Gastrocnemius medialis (tissue), 4 donors: ENCODE data around the gene IRX3. TPM values are rescaled to one million over a fixed set of nuclear protein-coding genes. Genes with fewer than 3 reads are reported as not detected.

Experiments used
- ATAC-seq, 2 donors: fragments of 150-250 bp; one replicate each; pipeline ENCODE4 v1.9.1; 2016
- DNase-seq, 2 donors: peaks; one replicate each; pipeline ENCODE4 v3.0.0-alpha.2; 2019
- H3K27ac ChIP-seq, 4 donors: fragments of 200-600 bp; sonication (generic); 1 replicate in 1 of 4; 2 replicates in 3 of 4; pipeline ENCODE4 v1.5.1; 2016 to 2018; ENCODE audit warnings: mild to moderate bottlenecking in 2 of 4, moderate library complexity in 1 of 4
- H3K27me3 ChIP-seq, 3 donors: fragments of 200-600 bp; sonication (generic) in 2 of 3; 1 replicate in 1 of 3; 2 replicates in 2 of 3; pipeline versions ENCODE4 v1.5.1 to v1.6.0; 2016 to 2019; ENCODE audit warnings: mild to moderate bottlenecking in 1 of 3, moderate library complexity in 1 of 3
- H3K36me3 ChIP-seq, 2 donors: fragments of 200-600 bp; sonication (generic) in 1 of 2; one replicate each; pipeline ENCODE4 v1.5.1; 2017 to 2018
- H3K4me1 ChIP-seq, 2 donors: fragments of 200-600 bp; sonication (generic) in 1 of 2; one replicate each; pipeline ENCODE4 v1.5.1; 2016 to 2017; ENCODE audit warnings: mild to moderate bottlenecking in 2 of 2
- H3K4me3 ChIP-seq, 4 donors: fragments of 200-600 bp; sonication (generic) in 3 of 4; 1 replicate in 1 of 4; 2 replicates in 3 of 4; pipeline ENCODE4 v1.5.1; 2016 to 2019; ENCODE audit warnings: mild to moderate bottlenecking in 2 of 4
- H3K9me3 ChIP-seq, 3 donors: fragments of 200-600 bp; sonication (generic) in 2 of 3; 1 replicate in 1 of 3; 2 replicates in 2 of 3; pipeline ENCODE4 v1.5.1; 2016 to 2019
- POLR2A ChIP-seq, 2 donors: fragments of 450-650 bp; IDR thresholded peaks; one replicate each; pipeline ENCODE4 v1.6.1; 2017; ENCODE audit warnings: antibody characterized with exemption in 2 of 2, mild to moderate bottlenecking in 2 of 2, moderate library complexity in 2 of 2
- in situ Hi-C, 4 donors: fragments of 200-750 bp; cut with MboI; loops; one replicate each; pipeline versions ENCODE4 v1.15.0 to v1.8.0; 2017; ENCODE audit warnings: low sequenced_read_pairs in 4 of 4
- intact Hi-C: fragments of 100-400 bp; cut with DNase I; formaldehyde crosslinking; loops from one replicate; pipeline ENCODE4 v1.15.1; 2023; ENCODE audit warnings: low total_unique reads
- total RNA-seq, 4 donors: library from RNA; depleted of rRNA; stranded (reverse); fragments of >200 nt; gene quantifications; one replicate each; pipeline versions ENCODE4 v1.1.0 to v1.2.3, GENCODE V29; 2016
- TF ChIP-seq, protein P1 (sequence below), 5 experiments: fragments of 450-650 bp in 3 of 5; fragments of 200-600 bp in 2 of 5; sonication (generic) in 2 of 5; IDR thresholded peaks in 4 of 5; conservative IDR thresholded peaks in 1 of 5; 1 replicate in 4 of 5; 2 replicates in 1 of 5; pipeline ENCODE4 v1.5.1; 2016 to 2019; ENCODE audit warnings: antibody characterized with exemption in 5 of 5, mild to moderate bottlenecking in 3 of 5, moderate library complexity in 3 of 5

IRX3 gene
- total RNA-seq, 4 donors from 2014 or later: 3.5 to 40.6 (median 12.0) TPM

GRCh38 chr16:54288030-54288834 lies 1.6 kb upstream of the IRX3 start:
- DNase-seq (no peak), ATAC-seq (no peak)
- Histone ChIP-seq H3K36me3 (no peaks in the 10 kb centered on the region), H3K9me3 (no peaks in the 10 kb centered on the region), H3K27me3 (peaks cover 33 to 61% (median 58%) of the 10 kb centered on the region in 3 donors), H3K27ac (no peak overlapping the region), H3K4me1 (peaks cover 0 to 7% of the 10 kb centered on the region in 2 donors), H3K4me3 (no peak overlapping the region)
- intact Hi-C loops: loop anchor here (5.0 to 10.0 kb wide), 2 partner anchors 396 to 513 kb away; no protein-coding TSS in a partner anchor
- TF ChIP-seq, protein P1, sequence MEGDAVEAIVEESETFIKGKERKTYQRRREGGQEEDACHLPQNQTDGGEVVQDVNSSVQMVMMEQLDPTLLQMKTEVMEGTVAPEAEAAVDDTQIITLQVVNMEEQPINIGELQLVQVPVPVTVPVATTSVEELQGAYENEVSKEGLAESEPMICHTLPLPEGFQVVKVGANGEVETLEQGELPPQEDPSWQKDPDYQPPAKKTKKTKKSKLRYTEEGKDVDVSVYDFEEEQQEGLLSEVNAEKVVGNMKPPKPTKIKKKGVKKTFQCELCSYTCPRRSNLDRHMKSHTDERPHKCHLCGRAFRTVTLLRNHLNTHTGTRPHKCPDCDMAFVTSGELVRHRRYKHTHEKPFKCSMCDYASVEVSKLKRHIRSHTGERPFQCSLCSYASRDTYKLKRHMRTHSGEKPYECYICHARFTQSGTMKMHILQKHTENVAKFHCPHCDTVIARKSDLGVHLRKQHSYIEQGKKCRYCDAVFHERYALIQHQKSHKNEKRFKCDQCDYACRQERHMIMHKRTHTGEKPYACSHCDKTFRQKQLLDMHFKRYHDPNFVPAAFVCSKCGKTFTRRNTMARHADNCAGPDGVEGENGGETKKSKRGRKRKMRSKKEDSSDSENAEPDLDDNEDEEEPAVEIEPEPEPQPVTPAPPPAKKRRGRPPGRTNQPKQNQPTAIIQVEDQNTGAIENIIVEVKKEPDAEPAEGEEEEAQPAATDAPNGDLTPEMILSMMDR (IDR thresholded peaks at IDR 0.05 in 4 of 5, conservative IDR thresholded peaks at IDR 0.05 in 1 of 5): no peak
- TF ChIP-seq POLR2A (IDR thresholded peaks at IDR 0.05): no peak
- in situ Hi-C loops: loop anchor here in 2 of 4 donors (10.0 to 25.0 kb wide), 2 partner anchors 93 to 649 kb away; partner anchors contain the start of gene IRX5 (in 1 of the 2)

GRCh38 chr16:54287131-54288029 lies 793 bp upstream of the IRX3 start:
- in situ Hi-C loops: loop anchor here in 2 of 4 donors (10.0 to 25.0 kb wide), 2 partner anchors 93 to 650 kb away; partner anchors contain the start of gene IRX5 (in 1 of the 2)
- H3K4me3 ChIP-seq: peak overlapping the region; percentile 61 to 94 (median 64)
- intact Hi-C loops: loop anchor here (2.0 to 10.0 kb wide), 3 partner anchors 395 to 643 kb away; partner anchors contain the start of gene IRX5
- H3K36me3 ChIP-seq: no peaks in the 10 kb centered on the region
- H3K9me3 ChIP-seq: no peaks in the 10 kb centered on the region
- ATAC-seq: peak in 1 of 2 donors; percentile 18
- TF ChIP-seq, protein P1 (IDR thresholded peaks at IDR 0.05 in 4 of 5, conservative IDR thresholded peaks at IDR 0.05 in 1 of 5): no peak
- no peak for TF ChIP-seq POLR2A (IDR thresholded peaks at IDR 0.05)
- H3K27me3 ChIP-seq: peaks cover 35 to 68% (median 66%) of the 10 kb centered on the region in 3 donors
- DNase-seq: no peak
- peaks cover 0 to 7% of the 10 kb centered on the region in 2 donors for H3K4me1 ChIP-seq
- H3K27ac ChIP-seq: peak overlapping the region; percentile 35 to 76 (median 64)

GRCh38 chr16:54286090-54286365 lies 559 bp downstream of the IRX3 start:
- Histone ChIP-seq H3K27me3 (peaks cover 31 to 68% (median 62%) of the 10 kb centered on the region in 3 donors), H3K4me1 (peaks cover 0 to 7% of the 10 kb centered on the region in 2 donors), H3K27ac (peak overlapping the region; percentile 61 to 86 (median 82)), H3K36me3 (no peaks in the 10 kb centered on the region), H3K4me3 (peak overlapping the region; percentile 61 to 94 (median 64)), H3K9me3 (no peaks in the 10 kb centered on the region)
- in situ Hi-C loops (loop anchor here in 2 of 4 donors (10.0 to 25.0 kb wide), 2 partner anchors 91 to 651 kb away; partner anchors contain the start of gene IRX5 (in 1 of the 2)), intact Hi-C loops (loop anchor here (2.0 to 10.0 kb wide), 3 partner anchors 394 to 645 kb away; partner anchors contain the start of gene IRX5)
- DNase-seq: peak in 1 of 2 donors; percentile 39
- TF ChIP-seq, protein P1 (IDR thresholded peaks at IDR 0.05 in 4 of 5, conservative IDR thresholded peaks at IDR 0.05 in 1 of 5): no peak
- no peak for TF ChIP-seq POLR2A (IDR thresholded peaks at IDR 0.05)
- ATAC-seq: peak; percentile 12 to 56

DNA sequence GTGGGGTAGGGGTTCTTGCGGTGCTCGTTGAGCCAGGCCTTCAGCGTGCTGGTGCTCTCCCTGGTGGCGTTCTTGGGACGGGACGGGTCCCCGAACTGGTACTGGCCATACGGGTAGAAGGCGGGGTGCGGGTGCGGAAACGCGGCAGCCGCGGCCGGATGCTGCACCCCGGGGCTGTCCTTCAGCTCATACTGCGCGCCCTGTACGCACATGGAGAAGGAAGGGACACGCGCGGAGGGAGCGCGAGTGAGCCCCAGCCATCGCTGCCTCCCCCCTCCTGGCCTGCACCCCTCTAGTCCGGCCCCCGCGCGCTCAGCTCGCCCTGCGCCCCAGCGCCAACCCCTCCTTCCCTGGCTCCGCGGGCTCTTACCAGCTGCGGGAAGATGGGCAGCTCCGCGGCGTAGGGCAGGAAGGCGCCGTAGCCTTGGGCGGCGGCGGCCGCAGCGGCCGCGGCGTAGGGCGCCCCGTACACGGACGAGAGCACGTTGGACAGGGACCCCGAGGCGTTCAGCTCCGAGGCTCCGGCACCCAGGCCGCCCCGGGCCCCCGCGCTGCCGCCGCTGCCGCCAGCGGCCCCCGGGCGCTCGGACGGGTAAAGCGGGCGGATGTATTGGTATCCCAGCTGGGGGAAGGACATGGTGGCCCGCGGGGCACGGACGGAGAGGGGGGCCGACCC lies 1.0 kb downstream of the IRX3 start:
- no peaks in the 10 kb centered on the region for H3K9me3 ChIP-seq
- intact Hi-C loops: loop anchor here (2.0 to 10.0 kb wide), 3 partner anchors 393 to 645 kb away; partner anchors contain the start of gene IRX5
- DNase-seq (no peak), ATAC-seq (peak in 1 of 2 donors; percentile 7)
- no peak for TF ChIP-seq POLR2A (IDR thresholded peaks at IDR 0.05)
- TF ChIP-seq, protein P1 (IDR thresholded peaks at IDR 0.05 in 4 of 5, conservative IDR thresholded peaks at IDR 0.05 in 1 of 5): no peak
- peak overlapping the region in 3 of 4 donors; percentile 81 to 86 (median 83) for H3K27ac ChIP-seq
- no peaks in the 10 kb centered on the region for H3K36me3 ChIP-seq
- H3K4me1 ChIP-seq: peaks cover 0 to 7% of the 10 kb centered on the region in 2 donors
- H3K4me3 ChIP-seq: peak overlapping the region; percentile 61 to 94 (median 64)
- in situ Hi-C loops: loop anchor here in 2 of 4 donors (10.0 to 25.0 kb wide), 2 partner anchors 91 to 652 kb away; partner anchors contain the start of gene IRX5 (in 1 of the 2)
- peaks cover 29 to 64% (median 58%) of the 10 kb centered on the region in 3 donors for H3K27me3 ChIP-seq
